ENCODE measurements around the gene RGS6.

DNA sequence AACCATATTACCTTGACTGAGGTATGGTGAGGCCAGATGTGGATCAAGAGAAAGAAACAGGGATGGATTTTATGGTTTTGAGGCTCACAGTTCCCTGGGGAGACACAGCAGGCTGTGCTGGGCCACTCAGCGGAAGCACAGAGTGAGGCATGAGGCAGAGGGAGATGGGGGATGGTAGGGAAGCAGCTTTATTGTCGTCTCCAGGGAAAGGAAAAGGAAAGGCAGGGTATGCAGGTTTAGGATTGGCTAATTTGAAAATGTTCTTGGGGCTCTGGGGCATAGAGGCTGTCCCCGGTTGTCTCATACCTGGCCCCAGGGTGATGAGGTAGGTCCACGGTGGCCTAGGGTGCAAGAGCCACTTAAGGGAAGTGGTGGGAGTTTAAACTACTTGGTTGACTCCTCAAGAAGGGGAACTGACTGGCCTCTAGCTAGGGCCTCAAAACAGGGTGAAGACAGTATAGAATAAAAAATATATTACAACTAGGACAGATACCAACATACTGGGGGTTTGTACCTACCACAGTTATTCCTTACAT is 322.8 kb downstream of the RGS6 start:
- TF ChIP-seq JUND (IDR thresholded peaks at IDR 0.05), result no peak
- no peak for TF ChIP-seq CTCF (IDR thresholded peaks at IDR 0.05; ENCODE audit: low read depth, low read length, missing input control)
- TF ChIP-seq TAF1 (conservative IDR thresholded peaks at IDR 0.05), result no peak
- no peak for TF ChIP-seq YY1 (IDR thresholded peaks at IDR 0.05)
- TF ChIP-seq, protein P1, sequence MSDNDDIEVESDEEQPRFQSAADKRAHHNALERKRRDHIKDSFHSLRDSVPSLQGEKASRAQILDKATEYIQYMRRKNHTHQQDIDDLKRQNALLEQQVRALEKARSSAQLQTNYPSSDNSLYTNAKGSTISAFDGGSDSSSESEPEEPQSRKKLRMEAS (IDR thresholded peaks at IDR 0.05), result no peak
- no peak for TF ChIP-seq EGR1 (IDR thresholded peaks at IDR 0.05; ENCODE audit: low read depth in 2 of 2)
- TF ChIP-seq RAD21 (IDR thresholded peaks at IDR 0.05), result no peak
- TF ChIP-seq ATF3 (IDR thresholded peaks at IDR 0.05), result no peak
- TF ChIP-seq GABPA (IDR thresholded peaks at IDR 0.05 in 1 of 2, conservative IDR thresholded peaks at IDR 0.05 in 1 of 2), result no peak
- TF ChIP-seq, protein P2, sequence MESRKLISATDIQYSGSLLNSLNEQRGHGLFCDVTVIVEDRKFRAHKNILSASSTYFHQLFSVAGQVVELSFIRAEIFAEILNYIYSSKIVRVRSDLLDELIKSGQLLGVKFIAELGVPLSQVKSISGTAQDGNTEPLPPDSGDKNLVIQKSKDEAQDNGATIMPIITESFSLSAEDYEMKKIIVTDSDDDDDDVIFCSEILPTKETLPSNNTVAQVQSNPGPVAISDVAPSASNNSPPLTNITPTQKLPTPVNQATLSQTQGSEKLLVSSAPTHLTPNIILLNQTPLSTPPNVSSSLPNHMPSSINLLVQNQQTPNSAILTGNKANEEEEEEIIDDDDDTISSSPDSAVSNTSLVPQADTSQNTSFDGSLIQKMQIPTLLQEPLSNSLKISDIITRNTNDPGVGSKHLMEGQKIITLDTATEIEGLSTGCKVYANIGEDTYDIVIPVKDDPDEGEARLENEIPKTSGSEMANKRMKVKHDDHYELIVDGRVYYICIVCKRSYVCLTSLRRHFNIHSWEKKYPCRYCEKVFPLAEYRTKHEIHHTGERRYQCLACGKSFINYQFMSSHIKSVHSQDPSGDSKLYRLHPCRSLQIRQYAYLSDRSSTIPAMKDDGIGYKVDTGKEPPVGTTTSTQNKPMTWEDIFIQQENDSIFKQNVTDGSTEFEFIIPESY (IDR thresholded peaks at IDR 0.05), result no peak
- no peak for TF ChIP-seq HNF4G (IDR thresholded peaks at IDR 0.05)
